ENCODE data around the gene PPL.

GRCh38 chr16:4900036-4900435 lies 36.9 kb downstream of the PPL start:
- no peak for TF ChIP-seq POLR2A (IDR thresholded peaks at IDR 0.05; ENCODE audit: low read depth, low read length)
- TF ChIP-seq TAF1 (IDR thresholded peaks at IDR 0.05; ENCODE audit: low read depth, low read length) = no peak

Measured in GM12891 (cell line).